Left hindlimb (tissue), 1 donor: ENCODE results near the gene TMEM132E.
A peak's percentile ranks its signal among the peaks of the same experiment; 100 is the strongest.

Source experiments
- DNase-seq: peaks from one replicate; pipeline ENCODE4 v3.0.0-alpha.2; 2018

TMEM132E gene

DNA sequence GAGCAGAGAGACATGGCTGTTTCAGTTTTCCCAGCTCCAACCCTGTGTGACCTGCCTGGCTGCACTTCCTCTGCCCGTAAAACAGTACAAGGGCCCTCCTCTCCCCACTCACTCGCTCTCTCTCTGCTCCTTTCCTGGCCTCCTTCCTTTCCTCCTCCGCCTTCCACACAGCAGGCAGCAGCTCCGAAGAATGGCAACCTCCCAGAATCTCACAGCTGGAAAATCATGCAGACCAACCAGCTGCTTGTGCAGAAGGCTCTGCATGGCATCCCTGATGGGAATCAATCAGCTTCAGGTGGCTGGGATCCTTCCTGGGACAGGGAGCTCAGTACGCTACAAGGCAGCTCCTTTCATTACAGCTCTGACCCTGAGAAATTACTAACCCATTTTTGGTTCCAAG is 27.4 kb downstream of the TMEM132E start:
- DNase-seq: peak; percentile 50

DNA sequence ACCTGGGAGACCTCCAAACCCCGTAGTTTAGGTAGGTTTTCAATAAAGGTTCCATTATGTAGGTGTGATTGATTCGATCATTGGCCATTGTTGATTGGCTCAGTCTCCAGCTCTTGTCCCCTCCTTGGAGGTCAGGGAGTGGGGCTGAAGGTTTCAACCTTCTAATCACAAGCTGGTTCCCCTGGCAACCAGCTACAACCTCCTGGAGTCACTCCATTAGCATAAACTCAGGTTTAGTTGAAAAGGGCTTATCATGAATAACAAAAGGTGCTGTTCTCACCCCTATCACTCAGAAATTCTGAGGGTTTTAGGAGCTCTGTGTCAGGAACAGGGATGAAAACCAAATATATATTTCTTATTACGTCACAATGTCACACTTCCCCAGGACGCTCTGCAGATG is 28.5 kb downstream of the TMEM132E start:
- no peak for DNase-seq

DNA sequence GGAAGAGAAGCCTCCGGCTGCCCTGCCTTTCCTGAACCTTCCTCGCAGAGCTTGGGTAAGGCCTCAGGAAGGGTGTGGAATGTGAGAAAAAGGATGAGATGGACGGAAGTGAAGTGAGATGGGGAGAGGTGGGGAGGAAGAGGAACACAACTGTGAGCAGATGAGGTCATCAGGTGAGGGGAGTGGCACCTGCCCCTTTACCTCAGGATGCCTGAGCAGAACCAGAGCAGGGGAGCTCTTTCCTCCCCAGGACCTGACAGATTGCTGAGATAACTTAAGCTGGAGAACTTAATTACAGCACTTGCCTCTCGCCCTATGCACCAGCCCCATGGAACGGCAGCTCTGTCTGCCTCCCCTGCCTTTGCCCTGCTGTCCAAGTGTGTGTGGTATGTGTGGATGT is 29.8 kb downstream of the TMEM132E start:
- no peak for DNase-seq

DNA sequence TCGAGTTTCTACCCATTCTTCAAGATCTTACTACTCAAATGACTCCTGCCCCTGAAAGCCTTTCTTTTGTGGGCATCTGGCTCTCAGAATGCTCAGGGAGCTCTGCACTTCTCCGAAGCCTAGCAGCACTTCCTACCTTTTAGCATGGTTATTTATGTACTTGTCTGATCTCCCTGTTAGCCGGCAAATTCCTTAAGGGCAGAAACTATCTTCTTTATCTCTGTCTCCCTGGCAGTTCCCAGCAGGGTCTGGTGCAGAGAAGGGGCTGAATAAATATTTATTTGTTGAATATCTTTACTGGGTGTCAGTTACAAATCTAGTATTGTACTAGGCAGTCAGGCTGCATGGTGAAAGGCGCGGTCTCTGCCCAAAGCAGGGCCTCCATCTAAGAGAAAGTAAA is 30.7 kb downstream of the TMEM132E start:
- DNase-seq: no peak

DNA sequence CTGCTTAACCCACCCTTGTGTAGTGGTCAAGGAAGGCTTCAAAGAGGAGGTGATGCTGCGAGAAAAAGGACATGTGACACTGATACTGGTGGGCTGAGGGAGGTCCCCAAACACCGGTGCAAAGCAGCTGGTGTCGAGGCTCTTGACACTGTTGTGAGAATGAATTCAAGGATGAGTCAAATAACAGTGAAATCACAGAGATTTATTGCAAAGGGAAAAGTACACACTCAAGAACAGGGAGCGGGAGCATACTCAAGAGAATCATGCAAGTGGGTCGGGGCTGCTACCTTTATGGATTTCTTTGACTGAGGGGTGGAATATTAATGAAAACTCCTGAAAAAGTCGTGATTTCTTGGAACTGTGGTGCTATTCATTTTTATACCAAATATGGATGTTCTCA is 31.1 kb downstream of the TMEM132E start:
- no peak for DNase-seq

DNA sequence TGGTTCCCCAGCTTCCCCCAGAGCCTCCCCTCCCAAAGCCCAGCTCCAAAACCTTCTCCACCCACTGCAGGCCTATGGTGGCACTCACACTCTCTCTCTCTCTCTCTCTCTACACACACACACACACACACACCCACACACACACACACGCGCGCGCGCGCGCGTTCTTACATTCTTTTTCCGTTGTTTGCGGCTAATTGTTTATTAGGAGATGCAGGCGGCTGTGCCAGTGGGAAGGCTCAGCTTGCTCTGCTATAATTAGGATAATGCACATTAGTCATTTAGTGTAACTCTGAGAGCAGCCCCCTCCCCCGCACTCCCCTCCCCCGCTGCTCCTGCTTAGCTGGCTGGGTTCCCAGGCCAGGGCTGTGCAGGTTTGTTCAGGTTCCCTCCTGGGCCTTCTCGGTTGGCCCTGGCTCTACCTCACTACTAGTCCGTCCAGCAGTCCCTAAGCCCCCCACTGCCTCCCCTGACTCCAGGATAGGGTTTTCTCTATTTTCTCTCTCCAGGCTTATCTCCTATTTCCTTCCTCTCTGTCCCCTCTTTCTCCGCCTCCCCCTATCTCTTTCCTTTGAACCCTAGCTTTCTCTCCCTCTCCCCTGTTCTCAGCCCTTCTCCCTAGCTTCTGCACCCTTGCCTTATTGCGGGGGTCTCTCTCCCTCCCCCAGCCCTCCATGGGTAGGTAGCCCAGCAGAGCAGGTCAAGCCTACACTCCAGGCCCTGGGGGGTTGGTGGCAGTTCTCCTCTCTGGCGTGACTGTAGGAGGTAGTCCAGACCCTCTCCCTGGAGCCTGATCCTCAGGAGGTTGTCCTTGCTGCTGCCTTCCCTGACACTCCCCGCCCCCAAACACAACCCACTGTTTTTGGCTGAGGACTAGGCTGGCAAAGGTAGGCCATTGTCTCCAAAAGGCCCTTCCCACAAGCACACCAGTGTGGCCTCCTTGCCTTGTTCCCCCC is 34.0 kb downstream of the TMEM132E start:
- DNase-seq: no peak

DNA sequence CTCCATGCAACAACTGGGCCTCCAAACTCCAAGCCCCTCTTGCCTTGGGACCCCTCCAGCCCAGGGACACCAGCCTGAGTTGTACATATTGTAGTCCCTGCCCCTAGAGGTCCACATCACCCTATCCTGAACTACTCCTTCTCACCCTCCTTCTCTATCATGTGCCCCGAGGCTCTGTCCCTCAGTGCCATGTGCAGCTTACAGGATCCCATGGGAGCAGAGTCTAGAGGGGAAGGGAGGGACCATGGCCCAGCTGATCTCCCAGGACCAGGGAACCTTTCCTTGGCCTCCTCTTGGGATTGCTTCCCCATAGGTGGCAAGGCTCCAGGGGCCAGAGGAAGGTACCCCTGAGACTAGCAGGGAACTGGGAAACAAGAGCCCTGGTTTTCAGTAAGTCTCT is 35.3 kb downstream of the TMEM132E start:
- DNase-seq: no peak

DNA sequence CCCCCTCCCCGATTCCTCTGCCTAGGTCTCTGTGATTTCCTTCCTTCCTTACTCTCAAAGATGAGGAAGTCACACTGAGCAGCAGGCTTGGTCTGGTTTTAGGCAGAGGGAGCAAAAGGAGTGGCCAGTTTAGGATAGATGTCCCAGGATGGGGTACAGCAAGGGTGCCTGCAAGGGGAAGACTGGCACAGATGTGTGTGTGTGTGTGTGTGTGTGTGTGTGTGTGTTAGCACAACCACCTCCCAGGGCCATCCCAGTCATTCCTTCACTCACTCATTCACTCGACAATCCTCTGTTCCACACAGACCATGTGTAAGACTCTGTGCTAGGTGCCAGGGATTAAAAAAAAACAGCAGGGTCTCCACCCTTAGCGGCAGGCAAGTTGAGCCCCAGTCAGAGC is 35.9 kb downstream of the TMEM132E start:
- no peak for DNase-seq

DNA sequence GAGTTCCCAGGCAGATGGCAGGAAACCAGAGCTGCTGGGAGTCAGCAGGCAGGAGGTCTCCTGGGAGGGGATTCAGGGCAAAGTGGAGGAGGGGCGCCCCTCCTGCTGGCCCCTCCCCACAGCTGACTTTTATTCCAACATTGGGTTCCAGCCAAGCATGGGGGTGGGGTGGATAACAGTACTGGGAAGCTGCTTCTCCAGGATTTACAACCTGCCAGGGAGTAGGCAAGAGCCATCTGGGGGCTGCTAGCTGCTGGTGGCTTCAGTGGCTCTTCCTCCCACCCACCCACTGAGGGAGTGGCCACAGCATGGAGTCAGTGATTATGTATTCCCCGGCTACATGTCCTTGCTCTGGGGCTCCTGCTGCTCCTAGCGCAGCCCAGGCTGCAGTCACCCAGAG is 36.8 kb downstream of the TMEM132E start:
- DNase-seq: peak; percentile 57

DNA sequence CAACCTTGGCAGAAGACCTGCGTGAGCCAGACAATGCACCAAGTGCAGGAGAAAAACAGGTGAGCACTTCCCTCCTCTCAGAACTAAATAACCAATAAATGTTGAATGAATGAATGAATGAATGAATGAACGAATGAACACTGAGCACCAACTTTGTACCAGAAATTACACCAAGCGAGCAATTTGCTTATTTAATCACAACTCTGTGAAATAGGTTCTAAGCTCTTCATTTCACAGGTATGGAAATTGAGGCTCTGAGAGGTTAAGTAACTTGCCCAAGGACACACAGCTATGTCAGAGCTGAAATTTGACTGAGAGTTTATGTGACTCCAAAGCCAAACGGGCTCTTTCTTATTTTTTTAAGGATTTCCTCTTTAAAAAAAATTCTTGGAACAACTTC is 38.0 kb downstream of the TMEM132E start:
- no peak for DNase-seq

DNA sequence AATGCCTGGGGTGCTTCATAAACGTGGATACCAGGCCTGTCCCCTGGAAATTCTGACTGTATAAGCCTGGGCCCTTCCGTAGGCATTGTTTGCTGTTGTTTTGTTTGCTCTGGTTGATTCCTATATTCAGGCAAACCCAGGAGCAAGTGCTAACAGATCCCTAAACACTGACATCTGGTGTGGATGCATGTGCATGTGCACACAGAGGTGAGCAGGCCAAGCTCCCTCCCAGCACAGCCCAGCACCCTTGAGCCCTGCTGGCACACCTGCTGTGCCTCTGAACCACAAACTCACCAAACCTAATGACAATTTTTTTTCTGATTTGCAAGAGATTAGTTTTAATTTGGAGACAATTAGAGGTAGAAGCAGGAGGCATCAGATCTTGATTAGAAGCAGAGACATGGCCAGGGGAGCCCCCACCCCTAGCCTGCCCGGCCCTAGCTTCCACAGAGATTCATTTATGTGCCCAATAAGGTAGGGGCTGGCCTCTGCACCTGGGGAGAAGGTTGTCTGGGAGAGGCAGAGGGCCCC is 40.4 kb downstream of the TMEM132E start:
- DNase-seq: no peak

DNA sequence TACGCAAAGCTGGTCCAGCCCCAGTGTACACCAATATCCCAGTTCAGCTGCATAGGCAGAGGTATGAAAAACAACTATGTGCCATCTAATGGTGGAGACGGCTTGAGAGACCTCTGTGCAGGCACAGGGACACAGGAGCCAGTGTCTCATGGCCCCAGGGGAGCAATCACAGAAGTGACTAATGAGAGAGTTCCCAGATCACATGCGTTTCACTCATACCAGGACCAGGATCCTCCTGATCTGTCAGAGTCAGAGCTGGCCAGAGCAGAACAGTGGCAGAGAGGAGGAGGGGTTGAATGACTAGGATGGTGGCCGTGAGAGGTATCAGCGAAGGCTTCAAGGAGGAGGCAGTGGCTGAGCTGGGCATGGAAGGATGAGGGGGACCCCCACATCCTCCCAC is 41.1 kb downstream of the TMEM132E start:
- no peak for DNase-seq

DNA sequence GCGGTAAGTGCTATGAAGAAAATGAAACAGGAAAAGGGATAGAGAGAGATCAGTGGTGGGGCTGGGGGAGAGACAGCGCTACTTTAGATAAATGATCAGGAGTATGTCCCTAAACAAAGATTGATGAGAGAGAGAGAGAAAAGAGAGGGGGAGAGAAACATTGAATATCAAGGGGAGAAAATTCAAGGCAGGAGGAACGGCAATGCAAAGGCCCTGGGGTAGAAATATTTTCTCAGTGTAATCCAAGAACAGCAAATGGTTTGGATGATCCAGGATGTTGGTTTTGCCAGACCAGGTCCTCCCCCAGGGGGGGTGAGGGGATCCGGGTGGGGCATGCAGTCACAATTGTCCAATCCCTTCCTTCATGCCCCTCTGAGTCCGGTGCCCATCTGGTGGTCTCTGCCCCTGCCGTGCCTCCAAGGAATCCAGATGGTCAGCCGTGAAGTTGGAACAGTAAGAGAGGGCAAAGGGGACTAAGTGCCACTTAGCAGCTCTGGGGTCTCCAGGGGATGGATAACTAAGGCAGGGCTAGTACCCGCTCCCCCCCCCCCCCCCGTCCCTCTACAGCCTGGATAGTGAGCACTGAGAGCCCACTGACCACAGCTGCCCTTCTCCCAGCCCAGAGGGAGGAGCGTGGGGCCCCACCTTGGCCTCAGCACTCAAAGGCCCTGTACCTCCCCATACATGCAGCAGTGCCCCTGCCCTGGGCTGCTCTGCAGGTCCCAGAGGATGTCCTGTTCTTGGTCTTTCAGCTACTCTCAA is 43.7 kb downstream of the TMEM132E start:
- DNase-seq: no peak

DNA sequence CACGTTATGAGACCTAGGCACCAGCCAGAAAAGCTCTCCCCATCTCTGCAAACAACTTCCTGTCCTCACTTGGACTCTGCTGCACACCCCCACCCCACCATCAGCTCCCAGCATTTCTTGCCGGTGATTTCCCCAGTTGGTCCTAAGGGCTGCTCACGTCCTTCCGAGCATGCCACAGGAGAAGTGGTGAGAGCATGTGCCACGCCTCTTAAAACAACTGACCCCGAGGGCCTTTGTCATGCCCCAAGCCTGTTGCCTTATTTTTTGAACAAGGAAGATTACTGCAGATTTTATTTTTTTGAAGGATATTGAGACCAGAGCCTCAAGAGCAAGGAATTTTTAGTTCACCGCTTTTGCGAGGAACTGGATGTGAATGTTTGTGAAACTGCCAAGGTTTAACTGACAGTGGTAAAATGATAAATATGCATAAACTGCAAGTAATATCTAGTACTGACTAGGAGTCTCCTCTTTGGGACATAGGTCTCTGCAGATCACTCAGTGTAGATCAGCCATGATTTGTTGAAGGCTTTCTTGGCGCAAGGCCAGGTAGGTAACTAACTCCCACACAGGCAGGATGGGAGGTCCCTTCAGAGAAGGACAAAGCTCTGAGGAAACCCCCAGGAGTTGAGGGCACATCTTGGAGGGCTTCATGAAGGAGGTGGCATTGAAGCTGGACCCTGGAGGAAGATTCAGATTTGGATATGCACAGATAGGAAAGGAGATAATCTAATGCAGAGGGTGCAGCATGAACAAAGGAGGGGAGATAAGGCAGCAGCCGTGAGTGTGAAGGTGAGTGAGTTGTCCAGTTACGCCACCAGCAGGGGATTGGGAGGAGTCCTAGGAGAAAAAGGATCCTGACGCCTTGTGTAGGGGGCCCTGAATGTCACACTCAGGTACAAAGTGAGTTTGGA is 44.7 kb downstream of the TMEM132E start:
- no peak for DNase-seq

DNA sequence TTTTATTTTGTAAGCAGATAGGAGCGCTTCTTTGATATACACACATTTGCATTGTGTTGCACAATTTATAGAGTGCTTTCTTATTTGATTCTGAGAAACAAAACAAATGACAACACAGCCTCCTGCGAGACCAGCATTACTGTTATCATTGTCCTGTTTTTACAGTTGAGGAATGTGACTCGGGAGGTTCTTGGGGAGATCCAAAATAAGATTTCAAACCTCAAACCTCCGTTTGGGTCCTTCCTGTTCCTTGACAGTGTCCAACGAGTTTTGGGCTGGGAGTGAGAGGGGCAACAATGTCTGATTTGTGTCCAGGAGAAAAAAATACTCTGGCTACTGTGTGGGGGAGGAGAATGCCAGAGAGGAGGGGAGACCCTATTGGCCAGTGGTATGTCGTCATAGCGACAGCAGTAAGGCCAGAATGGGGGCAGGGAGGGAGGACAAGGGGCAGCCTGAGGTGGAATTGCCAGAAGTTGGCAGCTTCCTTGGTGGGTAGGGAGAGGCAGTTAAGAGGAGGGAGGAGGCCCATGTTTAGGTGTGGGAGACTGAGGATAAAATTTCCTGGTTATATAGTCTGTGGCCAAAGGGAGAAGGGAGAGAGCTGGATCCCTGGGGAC is 45.5 kb downstream of the TMEM132E start:
- no peak for DNase-seq

DNA sequence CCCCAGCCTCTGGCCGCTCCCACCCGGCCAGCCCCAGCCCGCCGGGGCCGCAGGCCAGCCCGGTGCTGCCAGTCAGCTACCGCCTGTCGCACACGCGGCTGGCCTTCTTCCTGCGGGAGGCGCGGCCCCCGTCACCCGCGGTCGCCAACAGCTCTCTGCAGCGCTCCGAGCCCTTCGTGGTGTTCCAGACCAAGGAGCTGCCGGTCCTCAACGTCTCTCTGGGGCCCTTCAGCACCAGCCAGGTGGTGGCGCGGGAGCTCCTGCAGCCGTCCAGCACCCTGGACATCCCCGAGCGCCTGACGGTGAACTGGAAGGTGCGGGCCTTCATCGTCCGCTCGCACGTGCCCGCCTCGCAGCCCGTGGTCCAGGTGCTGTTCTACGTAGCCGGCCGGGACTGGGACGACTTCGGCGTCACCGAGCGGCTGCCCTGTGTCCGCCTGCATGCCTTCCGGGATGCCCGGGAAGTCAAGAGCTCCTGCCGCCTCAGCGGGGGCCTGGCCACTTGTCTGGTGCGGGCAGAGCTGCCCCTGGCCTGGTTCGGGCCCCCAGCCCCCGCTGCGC is 46.8 kb downstream of the TMEM132E start:
- DNase-seq: no peak

DNA sequence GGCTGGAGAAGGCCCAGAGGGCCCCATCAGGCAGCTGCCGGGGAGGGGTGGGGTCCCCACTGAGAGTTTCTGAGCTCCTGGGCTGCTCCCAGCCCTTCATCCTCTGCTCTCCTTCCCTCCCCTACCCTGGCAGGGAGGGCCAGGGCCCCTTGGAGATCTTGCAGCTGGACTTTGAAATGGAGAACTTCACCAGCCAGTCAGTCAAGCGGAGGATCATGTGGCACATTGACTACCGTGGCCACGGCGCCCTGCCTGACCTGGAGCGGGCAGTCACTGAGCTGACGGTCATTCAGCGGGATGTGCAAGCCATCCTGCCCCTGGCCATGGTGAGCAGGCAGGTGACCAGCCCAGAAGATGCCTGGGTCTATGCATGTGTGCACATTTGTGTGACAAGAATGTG is 49.5 kb downstream of the TMEM132E start:
- no peak for DNase-seq

DNA sequence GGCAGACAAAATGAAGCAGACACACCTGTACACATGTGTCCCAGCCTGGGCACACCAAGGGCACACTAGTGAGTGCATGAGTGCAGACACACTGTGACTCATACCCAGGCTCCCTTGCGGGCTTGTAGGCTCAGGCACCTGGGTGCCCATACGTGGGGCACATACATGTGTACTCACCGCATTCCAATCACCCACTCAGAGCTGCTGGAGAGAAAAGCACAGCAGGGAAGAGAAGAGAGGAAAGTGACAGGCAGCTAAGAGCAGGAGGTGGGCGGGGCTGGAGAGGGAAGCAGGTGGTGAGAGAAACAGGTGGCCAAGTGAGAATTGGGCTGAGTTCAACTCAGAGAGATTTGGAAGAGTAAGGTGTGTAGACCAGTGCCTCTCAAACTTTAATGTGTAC is 54.0 kb downstream of the TMEM132E start:
- DNase-seq: no peak

DNA sequence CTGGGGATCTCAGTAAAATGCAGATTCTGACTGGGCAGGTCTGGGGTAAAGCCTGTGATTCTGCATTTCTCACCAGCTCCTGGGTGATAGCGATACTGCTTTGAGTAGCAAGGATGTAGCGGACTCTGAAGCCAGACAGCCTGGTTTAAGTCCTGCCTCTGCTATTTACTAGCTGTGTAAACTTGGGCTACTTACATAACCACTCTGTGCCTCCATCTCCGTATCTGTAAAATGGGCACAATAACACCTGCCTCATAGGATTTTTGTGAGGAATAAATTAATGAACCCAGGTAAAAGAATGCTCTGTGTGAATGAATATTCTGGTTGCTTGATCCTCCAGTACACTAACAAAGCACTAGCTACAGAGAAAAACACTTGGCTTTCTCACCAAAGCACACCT is 54.4 kb downstream of the TMEM132E start:
- DNase-seq: no peak

DNA sequence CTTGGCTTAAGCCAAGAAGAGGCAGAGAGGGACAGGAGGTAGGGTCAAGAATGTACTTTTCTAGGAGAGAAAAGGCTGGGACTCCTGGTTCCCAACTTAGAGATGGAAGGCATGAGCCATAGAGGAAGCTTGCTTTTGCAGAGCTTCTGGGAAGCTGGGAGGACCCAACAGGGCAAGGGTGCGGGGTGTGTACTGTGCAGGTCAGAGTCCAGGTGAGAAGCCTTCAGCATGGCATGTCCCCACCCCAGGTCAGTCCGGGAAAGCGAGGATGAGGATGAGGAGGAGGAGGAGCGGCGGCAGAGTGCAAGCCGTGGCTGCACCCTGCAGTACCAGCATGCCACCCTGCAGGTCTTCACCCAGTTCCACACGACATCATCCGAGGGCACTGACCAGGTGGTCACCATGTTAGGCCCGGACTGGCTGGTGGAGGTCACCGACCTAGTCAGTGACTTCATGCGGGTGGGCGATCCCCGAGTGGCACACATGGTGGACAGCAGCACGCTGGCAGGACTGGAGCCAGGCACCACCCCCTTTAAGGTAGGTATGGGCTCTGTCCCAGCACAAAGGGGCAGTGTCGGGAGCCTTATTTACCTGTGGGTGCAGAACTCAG is 55.3 kb downstream of the TMEM132E start:
- DNase-seq: no peak

DNA sequence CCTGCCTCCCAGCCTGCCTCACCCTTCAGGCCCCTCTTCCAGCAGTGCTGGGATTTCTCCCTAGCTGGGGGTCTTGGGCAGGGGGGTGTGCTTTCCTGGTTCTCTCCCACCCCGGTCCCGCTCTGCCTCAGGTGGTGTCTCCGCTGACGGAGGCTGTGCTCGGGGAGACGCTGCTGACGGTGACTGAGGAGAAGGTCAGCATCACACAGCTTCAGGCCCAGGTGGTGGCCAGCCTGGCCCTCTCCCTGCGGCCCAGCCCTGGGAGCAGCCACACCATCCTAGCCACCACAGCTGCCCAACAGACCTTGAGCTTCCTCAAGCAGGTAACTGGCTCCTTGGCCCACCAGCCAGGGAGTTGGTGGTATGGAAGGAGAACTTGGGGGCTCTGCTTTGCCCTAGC is 56.5 kb downstream of the TMEM132E start:
- no peak for DNase-seq
